GM18868 (cell line): ENCODE measurements around the gene MRPL14.

Experiments
- ATAC-seq: cut with Tn5 transposase; IDR thresholded peaks from one replicate; pipeline ENCODE4 v1.9.1; 2021; ENCODE audit warnings: mild to moderate bottlenecking, moderate library complexity; ENCODE audit not compliant: unreplicated experiment

MRPL14 gene

DNA sequence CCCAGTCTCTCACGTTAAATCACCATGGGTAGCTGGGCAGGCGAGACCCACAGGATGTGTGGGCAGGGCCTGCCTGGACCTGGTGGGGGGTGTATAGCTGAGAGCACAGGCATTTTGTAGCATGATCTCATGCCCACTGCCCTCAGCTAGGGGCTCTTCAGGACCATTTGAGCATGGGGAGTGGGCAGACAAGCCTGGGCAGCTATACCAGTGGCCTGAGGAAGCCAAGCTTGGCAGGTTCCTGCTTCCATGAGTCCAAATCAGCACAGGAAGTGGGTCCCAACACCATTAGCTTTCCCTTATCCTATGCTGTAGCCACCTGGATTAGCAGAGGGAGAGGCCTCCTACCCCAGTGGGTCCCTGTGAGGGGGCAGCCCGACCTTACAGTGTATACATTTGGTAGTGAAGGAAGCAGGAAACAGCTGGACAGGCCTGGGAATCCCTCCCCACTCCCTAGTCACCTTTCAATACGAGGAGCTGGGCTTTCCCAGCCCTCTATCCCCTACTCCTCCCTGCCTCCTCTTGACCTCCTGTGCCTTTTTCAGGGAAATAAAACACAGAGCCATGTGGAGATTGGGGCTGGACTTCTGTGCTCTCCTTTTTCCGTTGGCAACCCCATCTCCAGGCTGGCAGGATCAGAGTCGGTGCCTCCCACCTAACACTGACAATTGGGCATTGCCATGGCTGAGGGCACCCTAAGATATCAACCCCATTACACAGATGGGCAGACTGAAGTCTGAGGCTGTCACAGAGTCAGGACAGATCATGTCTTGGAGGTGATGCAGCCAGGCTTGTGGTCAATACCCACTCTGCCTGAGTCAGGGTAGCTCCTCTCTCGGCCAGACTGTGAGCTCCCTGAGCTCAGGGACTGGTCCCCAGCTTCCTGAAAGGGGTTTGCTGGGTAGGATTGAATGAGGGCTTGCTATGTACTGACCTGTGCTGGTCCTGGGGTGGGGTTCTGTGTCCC is 59.8 kb downstream of the MRPL14 start:
- ATAC-seq, result no peak

DNA sequence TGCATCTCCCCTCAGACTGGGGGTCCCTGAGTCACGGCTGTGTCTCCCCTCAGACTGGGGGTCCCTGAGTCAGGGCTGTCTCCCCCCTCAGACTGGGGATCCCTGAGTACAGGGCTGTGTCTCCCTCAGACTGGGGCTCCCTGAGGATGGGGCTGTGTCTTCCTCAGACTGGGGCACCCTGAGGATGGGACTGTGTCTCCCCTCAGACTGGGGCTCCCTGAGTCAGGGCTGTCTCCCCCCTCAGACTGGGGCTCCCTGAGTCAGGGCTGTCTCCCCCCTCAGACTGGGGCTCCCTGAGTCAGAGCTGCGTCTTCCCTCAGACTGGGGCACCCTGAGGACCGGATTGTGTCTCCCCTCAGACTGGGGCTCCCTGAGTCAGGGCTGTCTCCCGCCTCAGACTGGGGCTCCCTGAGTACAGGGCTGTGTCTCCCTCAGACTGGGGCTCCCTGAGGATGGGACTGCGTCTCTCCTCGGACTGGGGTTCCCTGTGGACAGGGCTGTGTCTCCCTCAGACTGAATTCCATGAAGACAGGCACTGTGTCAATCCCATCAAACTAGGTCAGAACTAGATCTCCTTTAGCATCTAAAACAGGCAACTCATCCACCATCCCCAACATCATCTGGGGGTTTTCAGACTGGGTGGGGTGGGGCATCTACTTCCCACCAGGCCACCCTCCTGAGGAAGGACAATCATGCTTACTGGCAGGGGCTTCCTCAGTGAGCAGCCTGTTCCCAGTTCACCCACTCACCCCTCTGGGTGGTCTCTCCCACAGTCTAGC is 60.7 kb downstream of the MRPL14 start:
- ATAC-seq, result no peak

DNA sequence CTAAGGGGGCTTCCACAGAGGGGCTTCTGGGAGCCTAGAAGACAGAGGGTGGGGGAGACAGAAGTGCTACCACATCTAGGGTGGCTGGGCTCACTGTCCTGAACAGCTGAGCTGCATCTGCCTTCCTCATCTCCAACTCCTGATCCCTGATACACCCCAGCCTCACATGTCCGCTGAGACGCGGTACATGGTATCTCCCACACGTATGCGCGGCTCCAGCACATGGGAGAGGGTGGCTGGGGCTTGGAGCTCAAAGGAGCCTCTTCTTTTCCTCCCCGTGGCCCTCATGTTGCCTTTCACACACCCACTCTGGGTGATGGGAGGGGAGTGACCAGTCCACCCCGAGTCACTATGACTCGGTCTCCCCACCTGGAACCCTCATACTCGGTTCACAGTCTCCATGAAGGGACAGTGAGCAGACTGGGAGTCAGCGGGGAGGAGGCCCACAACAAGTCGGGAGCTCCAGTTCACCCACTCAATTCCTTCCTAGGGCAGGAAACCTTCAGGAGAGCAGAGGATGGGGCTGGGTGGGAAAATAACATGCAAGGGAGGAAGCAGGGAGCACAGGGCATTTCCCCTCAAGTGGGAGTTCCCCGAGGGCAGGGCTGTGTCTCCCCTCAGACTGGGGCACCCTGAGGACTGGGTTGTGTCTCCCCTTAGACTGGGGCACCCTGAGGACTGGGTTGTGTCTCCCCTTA is 61.7 kb downstream of the MRPL14 start:
- ATAC-seq, result no peak

DNA sequence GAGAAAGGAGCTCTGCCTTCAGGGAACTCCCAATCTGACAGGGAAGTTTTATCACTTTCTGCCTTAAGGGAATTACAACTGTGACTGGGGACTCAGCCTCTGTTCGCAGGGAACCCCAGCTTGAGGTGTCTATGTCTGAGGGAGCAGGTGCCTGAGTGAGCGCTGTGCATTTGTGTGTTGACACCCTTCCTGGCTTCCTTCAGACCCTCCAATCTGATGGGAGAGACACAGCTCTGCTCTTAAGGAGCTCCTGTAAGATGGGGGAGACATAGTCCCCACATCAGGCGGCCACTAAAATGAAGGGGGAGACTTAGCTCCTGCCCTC is 62.3 kb downstream of the MRPL14 start:
- ATAC-seq, result no peak

DNA sequence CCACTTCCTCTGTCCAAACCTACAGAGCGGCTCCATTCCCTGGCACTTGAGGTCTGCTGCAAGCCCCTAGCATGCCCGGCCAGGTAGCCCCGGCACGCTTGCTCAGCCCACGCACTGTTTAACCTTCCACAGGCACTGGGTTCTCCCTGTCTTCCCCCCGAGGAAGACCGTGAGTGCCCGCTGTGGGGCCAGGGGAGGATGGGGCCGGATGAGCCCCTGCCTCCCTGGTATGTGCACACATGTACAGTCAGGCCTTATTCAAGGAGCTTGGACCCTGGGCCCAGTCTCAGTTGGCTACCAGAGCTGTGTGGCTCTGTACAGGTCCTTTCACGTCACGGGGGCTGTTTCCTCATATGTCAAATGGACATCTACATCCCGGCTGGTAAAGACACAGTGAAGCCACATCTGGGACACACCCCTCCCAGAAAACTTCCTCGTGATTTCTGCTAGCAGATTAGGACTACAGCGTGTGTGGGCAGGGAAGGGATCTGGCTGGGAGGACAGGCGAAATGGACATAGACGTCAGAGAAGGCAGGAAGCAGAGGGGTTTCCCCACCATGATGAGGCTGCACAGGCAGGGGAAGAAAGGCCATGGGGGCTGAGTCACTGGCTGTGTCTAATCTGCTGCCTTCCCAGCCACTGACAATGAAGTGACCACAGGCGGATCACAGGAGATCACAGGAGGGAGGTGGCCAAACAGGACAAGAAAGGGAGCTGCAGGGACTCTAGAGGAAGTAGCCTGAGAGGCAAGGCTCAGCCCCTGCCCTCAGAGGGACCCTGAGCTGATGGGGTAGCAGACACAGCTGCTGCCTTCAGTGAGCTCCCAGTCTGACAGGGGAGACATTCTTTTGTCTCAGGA is 62.9 kb downstream of the MRPL14 start:
- ATAC-seq, result no peak

DNA sequence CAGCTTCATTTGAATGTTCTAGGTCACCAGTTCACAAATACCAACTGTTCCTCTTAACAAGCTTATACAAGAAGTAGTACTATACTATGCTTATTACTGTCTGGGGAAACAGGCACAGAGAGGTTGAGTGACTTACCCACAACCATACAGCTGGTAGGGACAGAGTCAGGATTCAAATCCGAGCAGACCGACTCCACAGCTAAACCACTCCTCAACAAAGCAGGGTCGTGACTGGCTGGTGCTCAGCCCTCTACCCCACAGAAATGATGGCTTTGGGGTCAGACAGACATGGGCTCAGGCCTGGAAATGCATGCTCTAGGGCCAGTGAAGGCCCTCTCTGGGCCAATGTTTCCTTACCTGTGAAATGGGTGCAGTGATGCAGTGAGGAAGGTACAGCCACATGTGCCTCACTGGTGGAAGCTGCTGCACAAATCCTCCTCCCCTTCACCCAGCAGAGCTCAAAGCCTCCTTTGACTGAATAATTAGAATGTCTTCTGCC is 63.6 kb downstream of the MRPL14 start:
- no peak for ATAC-seq
